CD4-positive, alpha-beta T cell treated with Interleukin-6 at 100 ng/mL for 8 hours (primary cell): ENCODE data around the gene PRR27.

Experiments
- DNase-seq: peaks from one replicate; pipeline ENCODE4 v3.0.0-alpha.2; 2020; ENCODE audit warnings: mixed read lengths, low spot score

PRR27 gene

GRCh38 chr4:70153937-70154336 is at the start of gene PRR27:
Gene PRR27 (plus strand): TSS chr4:70154237. CDS start chr4:70154376, 139 bp downstream.
- DNase-seq = no peak

- DNase-seq = no peak
These were observed 43.1 kb upstream of the PRR27 start for GRCh38 chr4:70110917-70111316.

GRCh38 chr4:70113656-70114055 is 40.4 kb upstream of the PRR27 start:
- no peak for DNase-seq

GRCh38 chr4:70114096-70114495 is 39.9 kb upstream of the PRR27 start:
- DNase-seq = no peak

GRCh38 chr4:70120323-70120722 is 33.7 kb upstream of the PRR27 start:
- no peak for DNase-seq

- no peak for DNase-seq
These were observed 20.6 kb upstream of the PRR27 start for GRCh38 chr4:70133473-70133872.

- no peak for DNase-seq
These were observed 15.3 kb upstream of the PRR27 start for GRCh38 chr4:70138751-70139150.

- no peak for DNase-seq
These were observed 2.8 kb upstream of the PRR27 start for GRCh38 chr4:70151271-70151670.

GRCh38 chr4:70152088-70152487 is 1.9 kb upstream of the PRR27 start:
- DNase-seq = no peak

GRCh38 chr4:70158576-70158975 is 4.5 kb downstream of the PRR27 start:
- DNase-seq = no peak

- no peak for DNase-seq
These were observed 23.1 kb downstream of the PRR27 start for GRCh38 chr4:70177090-70177489.

- DNase-seq = no peak
These were observed 24.1 kb downstream of the PRR27 start for GRCh38 chr4:70178075-70178660.

- no peak for DNase-seq
These were observed 25.8 kb downstream of the PRR27 start for GRCh38 chr4:70179811-70180210.

- DNase-seq = no peak
These were observed 27.8 kb downstream of the PRR27 start for GRCh38 chr4:70181864-70182263.

GRCh38 chr4:70182517-70183167 is 28.6 kb downstream of the PRR27 start:
- no peak for DNase-seq

- peak; percentile 1 for DNase-seq
These were observed 29.3 kb downstream of the PRR27 start for GRCh38 chr4:70183168-70183939.

GRCh38 chr4:70183940-70184246 is 29.9 kb downstream of the PRR27 start:
- no peak for DNase-seq

- no peak for DNase-seq
These were observed 33.2 kb downstream of the PRR27 start for GRCh38 chr4:70187216-70187615.

- no peak for DNase-seq
These were observed 36.5 kb downstream of the PRR27 start for GRCh38 chr4:70190579-70190978.

- DNase-seq = no peak
These were observed 37.6 kb downstream of the PRR27 start for GRCh38 chr4:70191647-70192046.

- DNase-seq = no peak
These were observed 38.9 kb downstream of the PRR27 start for GRCh38 chr4:70192895-70193294.

- DNase-seq = no peak
These were observed 41.4 kb downstream of the PRR27 start, which contains the start of gene ODAM for GRCh38 chr4:70195425-70195824. Gene ODAM (plus strand): TSS chr4:70195725. CDS start chr4:70196544, 819 bp downstream.

- DNase-seq = no peak
These were observed 42.8 kb downstream of the PRR27 start for GRCh38 chr4:70196857-70197256.
